GM18909 (cell line): ENCODE results near the gene GXYLT2.

Experiments
- ATAC-seq: cut with Tn5 transposase; IDR thresholded peaks from one replicate; pipeline ENCODE4 v1.9.1; 2021; ENCODE audit warnings: mild to moderate bottlenecking; ENCODE audit not compliant: unreplicated experiment, poor library complexity

The GXYLT2 gene

GRCh38 chr3:72887705-72888545 lies at the start of gene GXYLT2:
GXYLT2 (plus strand) TSS chr3:72888046; CDS start chr3:72888234, 188 bp downstream.
- peak; percentile 65 for ATAC-seq

- ATAC-seq, result no peak
Measured at GRCh38 chr3:72839057-72839456, 48.8 kb upstream of the GXYLT2 start.

- no peak for ATAC-seq
Measured at GRCh38 chr3:72844436-72844993, 43.3 kb upstream of the GXYLT2 start.

- no peak for ATAC-seq
Measured at GRCh38 chr3:72846166-72846565, 41.7 kb upstream of the GXYLT2 start.

GRCh38 chr3:72847282-72847681 lies 40.6 kb upstream of the GXYLT2 start:
- no peak for ATAC-seq

GRCh38 chr3:72847751-72848702 lies 39.8 kb upstream of the GXYLT2 start, which contains the start of gene SHQ1:
SHQ1 (minus strand) TSS chr3:72848445; CDS start chr3:72848340, 105 bp downstream.
- peak; percentile 97 for ATAC-seq

- peak; percentile 43 for ATAC-seq
Measured at GRCh38 chr3:72848703-72849081, 39.2 kb upstream of the GXYLT2 start.

GRCh38 chr3:72855001-72855400 lies 32.8 kb upstream of the GXYLT2 start:
- no peak for ATAC-seq

GRCh38 chr3:72860053-72860452 lies 27.8 kb upstream of the GXYLT2 start:
- ATAC-seq, result no peak

GRCh38 chr3:72860846-72861245 lies 27.0 kb upstream of the GXYLT2 start:
- no peak for ATAC-seq

GRCh38 chr3:72862314-72863090 lies 25.3 kb upstream of the GXYLT2 start:
- ATAC-seq, result no peak

- ATAC-seq, result no peak
Measured at GRCh38 chr3:72872183-72872582, 15.7 kb upstream of the GXYLT2 start.

- no peak for ATAC-seq
Measured at GRCh38 chr3:72887343-72887704, 522 bp upstream of the GXYLT2 start.

GRCh38 chr3:72888546-72889309 lies 882 bp downstream of the GXYLT2 start:
- no peak for ATAC-seq

- ATAC-seq, result no peak
Measured at GRCh38 chr3:72889310-72890165, 1.7 kb downstream of the GXYLT2 start.

- ATAC-seq, result no peak
Measured at GRCh38 chr3:72890166-72890925, 2.5 kb downstream of the GXYLT2 start.

GRCh38 chr3:72891053-72891855 lies 3.4 kb downstream of the GXYLT2 start:
- ATAC-seq, result no peak
